Measurements from ENCODE around the gene TP53I13. TPM values are rescaled to one million over a fixed set of nuclear protein-coding genes. Genes with fewer than 3 reads are reported as not detected.

TP53I13 gene
- total and polyA plus RNA-seq, 10 of the 15 experiments (the other 5 are each of a cell fraction or from before 2014, with no cell fraction given) = 0.31 to 45.1 (median 19.5) TPM; not detected in 1

DNA sequence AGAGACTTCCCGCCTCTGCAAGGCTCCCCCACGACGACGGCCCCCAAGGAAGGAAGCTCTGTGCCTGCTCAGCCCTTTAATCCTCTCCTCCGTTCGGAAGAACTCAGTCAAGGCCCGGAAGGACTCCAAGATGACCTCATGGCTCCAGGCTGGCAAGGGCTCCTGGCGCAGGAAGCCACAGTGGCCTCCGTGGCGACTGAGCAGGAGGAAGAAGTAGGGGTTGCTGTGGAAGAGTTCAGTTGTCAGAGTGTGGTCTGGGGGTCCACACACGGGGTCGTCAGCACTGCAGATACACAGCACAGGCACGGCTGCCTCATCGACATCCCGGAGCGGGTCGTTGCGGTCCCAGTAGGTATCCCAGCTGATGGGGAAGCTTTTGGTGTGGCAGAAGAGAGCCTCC, 5.9 kb upstream of the TP53I13 start:
- no peak for DNase-seq (ENCODE audit: low read depth, low spot score)
- Histone ChIP-seq H3K36me3 (ENCODE audit: control insufficient read depth in 2 of 2, insufficient read depth in 2 of 2, low read length in 1 of 2) (peaks cover 2 to 3% of the 10 kb centered on the region in 2 experiments; a peak in 3 of 4 replicates), H2AFZ (ENCODE audit: control insufficient read depth, low read depth, low read length) (no peak overlapping the region), H3K27me3 (replicated peaks in 1 of 2; ENCODE audit: control insufficient read depth in 2 of 2, insufficient read depth in 2 of 2, low read length in 1 of 2) (no peaks in the 10 kb centered on the region), H3K9ac (ENCODE audit: control insufficient read depth, insufficient read depth, low read length) (no peak overlapping the region), H3K79me2 (ENCODE audit: control insufficient read depth, insufficient read depth, low read length) (peaks cover 7% of the 10 kb centered on the region; the same call in 1 of the 2 replicates), H4K20me1 (ENCODE audit: control insufficient read depth, insufficient read depth) (no peaks in the 10 kb centered on the region), H3K27ac (ENCODE audit: control insufficient read depth, insufficient read depth) (no peak overlapping the region), H3K4me1 (ENCODE audit: control insufficient read depth, insufficient read depth, low read length) (peaks cover 38% of the 10 kb centered on the region), H3K4me2 (ENCODE audit: control insufficient read depth, insufficient read depth) (no peak overlapping the region), H3K4me3 (no peak overlapping the region), H3K9me3 (replicated peaks; ENCODE audit: control insufficient read depth, insufficient read depth, low read length) (no peaks in the 10 kb centered on the region)
- TF ChIP-seq IRF4 (IDR thresholded peaks at IDR 0.05; ENCODE audit: low read depth, low read length) (no peak), NRF1 (conservative IDR thresholded peaks at IDR 0.05; ENCODE audit: low read depth, low read length) (no peak), YBX1 (IDR thresholded peaks at IDR 0.05) (no peak), ZNF24 (IDR thresholded peaks at IDR 0.05) (no peak), POLR2AphosphoS2 (IDR thresholded peaks at IDR 0.05; ENCODE audit: low read depth, low read length) (no peak), SUPT20H (IDR thresholded peaks at IDR 0.05; ENCODE audit: borderline replicate concordance, control insufficient read depth, low read depth, low read length) (no peak), BCL11A (IDR thresholded peaks at IDR 0.05; ENCODE audit: low read depth, low read length) (no peak), PML (IDR thresholded peaks at IDR 0.05; ENCODE audit: low read length) (no peak), BHLHE40 (IDR thresholded peaks at IDR 0.05; ENCODE audit: borderline replicate concordance in 1 of 2, low read depth in 2 of 2, low read length in 1 of 2) (no peak)
- TF ChIP-seq, protein P1, sequence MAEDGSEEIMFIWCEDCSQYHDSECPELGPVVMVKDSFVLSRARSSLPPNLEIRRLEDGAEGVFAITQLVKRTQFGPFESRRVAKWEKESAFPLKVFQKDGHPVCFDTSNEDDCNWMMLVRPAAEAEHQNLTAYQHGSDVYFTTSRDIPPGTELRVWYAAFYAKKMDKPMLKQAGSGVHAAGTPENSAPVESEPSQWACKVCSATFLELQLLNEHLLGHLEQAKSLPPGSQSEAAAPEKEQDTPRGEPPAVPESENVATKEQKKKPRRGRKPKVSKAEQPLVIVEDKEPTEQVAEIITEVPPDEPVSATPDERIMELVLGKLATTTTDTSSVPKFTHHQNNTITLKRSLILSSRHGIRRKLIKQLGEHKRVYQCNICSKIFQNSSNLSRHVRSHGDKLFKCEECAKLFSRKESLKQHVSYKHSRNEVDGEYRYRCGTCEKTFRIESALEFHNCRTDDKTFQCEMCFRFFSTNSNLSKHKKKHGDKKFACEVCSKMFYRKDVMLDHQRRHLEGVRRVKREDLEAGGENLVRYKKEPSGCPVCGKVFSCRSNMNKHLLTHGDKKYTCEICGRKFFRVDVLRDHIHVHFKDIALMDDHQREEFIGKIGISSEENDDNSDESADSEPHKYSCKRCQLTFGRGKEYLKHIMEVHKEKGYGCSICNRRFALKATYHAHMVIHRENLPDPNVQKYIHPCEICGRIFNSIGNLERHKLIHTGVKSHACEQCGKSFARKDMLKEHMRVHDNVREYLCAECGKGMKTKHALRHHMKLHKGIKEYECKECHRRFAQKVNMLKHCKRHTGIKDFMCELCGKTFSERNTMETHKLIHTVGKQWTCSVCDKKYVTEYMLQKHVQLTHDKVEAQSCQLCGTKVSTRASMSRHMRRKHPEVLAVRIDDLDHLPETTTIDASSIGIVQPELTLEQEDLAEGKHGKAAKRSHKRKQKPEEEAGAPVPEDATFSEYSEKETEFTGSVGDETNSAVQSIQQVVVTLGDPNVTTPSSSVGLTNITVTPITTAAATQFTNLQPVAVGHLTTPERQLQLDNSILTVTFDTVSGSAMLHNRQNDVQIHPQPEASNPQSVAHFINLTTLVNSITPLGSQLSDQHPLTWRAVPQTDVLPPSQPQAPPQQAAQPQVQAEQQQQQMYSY (CRISPR knock-in tag; IDR thresholded peaks at IDR 0.05) = no peak
- intact Hi-C loops (cut with micrococcal nuclease; ENCODE audit: unreplicated experiment) (no loop called here), in situ Hi-C loops (cut with MboI) (no loop called here)
- no peak for ATAC-seq
- FAIRE-seq = no peak
- ChIA-PET POLR2A (no interaction called here), SMC1A (ENCODE audit: uncharacterized antibody, unreplicated experiment) (no interaction called here), RAD21 (ENCODE audit: unreplicated experiment) (no interaction called here), CTCF (interaction anchor here (0.6 to 1.4 kb wide), 3 partner anchors 9 to 443 kb away, joined by 3 read pairs; no protein-coding TSS in a partner anchor)
- no TSS peak for BruUV-seq (replicated peaks)
- WGBS (ENCODE audit: insufficient coverage, insufficient replicate concordance, low lambda C conversion rate, missing lambda C conversion rate) = 90% methylated on average over 18 of the region's 18 CpGs
